Keratinocyte (primary cell): Measurements from ENCODE around the gene SLC34A3.

Source experiments
- CTCF ChIP-seq, 3 experiments: IDR thresholded peaks in 1 of 3; conservative IDR thresholded peaks in 1 of 3; optimal IDR thresholded peaks in 1 of 3; 2 replicates in 2 of 3; 3 replicates in 1 of 3; pipeline versions ENCODE3 to v1.5.1; 2011; ENCODE audit warnings: low read length in 3 of 3, mild to moderate bottlenecking in 3 of 3, moderate library complexity in 2 of 3, control low read depth in 1 of 3, inconsistent platforms in 1 of 3; ENCODE audit not compliant: insufficient read depth in 2 of 3; ENCODE audit errors: extremely low read depth in 1 of 3
- EZH2 ChIP-seq: IDR thresholded peaks from one replicate; pipeline ENCODE4 v1.6.1; 2012; ENCODE audit warnings: inconsistent platforms, mild to moderate bottlenecking, low read length, moderate library complexity

GRCh38 chr9:137275588-137276472 is 45.1 kb downstream of the SLC34A3 start:
- no peak for TF ChIP-seq CTCF (optimal IDR thresholded peaks at IDR 0.05 in 1 of 3, IDR thresholded peaks at IDR 0.05 in 1 of 3, conservative IDR thresholded peaks at IDR 0.05 in 1 of 3; ENCODE audit: extremely low read depth in 1 of 3, insufficient read depth in 2 of 3, low read length in 3 of 3)
- TF ChIP-seq EZH2 = no peak
